Fibroblast of villous mesenchyme (primary cell): Measurements from ENCODE around the gene SEMA5A. TPM values are rescaled to one million over a fixed set of nuclear protein-coding genes. Genes with fewer than 3 reads are reported as not detected.
A peak's percentile ranks its signal among the peaks of the same experiment; 100 is the strongest.

Source experiments
- DNase-seq: peaks from one replicate; pipeline ENCODE4 v3.0.0-alpha.2; 2010; ENCODE audit warnings: low read depth
- H3K4me3 ChIP-seq: 2 replicates; pipeline ENCODE4 v1.5.1; 2011; ENCODE audit warnings: low read depth, mild to moderate bottlenecking, low read length
- CTCF ChIP-seq: IDR thresholded peaks from 2 replicates; pipeline ENCODE4 v1.5.1; 2012; ENCODE audit warnings: low read depth, mild to moderate bottlenecking, low read length; ENCODE audit not compliant: insufficient read depth
- total RNA-seq: library from RNA; depleted of rRNA; stranded (reverse); fragments of >200 nt; gene quantifications from 2 replicates; pipeline ENCODE4 v1.2.3, GENCODE V29; 2012

The SEMA5A gene
- total RNA-seq, 1 donor, result 72.5 TPM

GRCh38 chr5:9464478-9464877 is 81.4 kb downstream of the SEMA5A start:
- no peak for TF ChIP-seq CTCF
- DNase-seq, result no peak
- H3K4me3 ChIP-seq, result no peak overlapping the region

- no peak overlapping the region for H3K4me3 ChIP-seq
- no peak for TF ChIP-seq CTCF
- no peak for DNase-seq
These were observed 83.8 kb downstream of the SEMA5A start for GRCh38 chr5:9462109-9462508.

GRCh38 chr5:9460885-9461645 is 84.8 kb downstream of the SEMA5A start:
- no peak for DNase-seq
- no peak overlapping the region for H3K4me3 ChIP-seq
- no peak for TF ChIP-seq CTCF

DNA sequence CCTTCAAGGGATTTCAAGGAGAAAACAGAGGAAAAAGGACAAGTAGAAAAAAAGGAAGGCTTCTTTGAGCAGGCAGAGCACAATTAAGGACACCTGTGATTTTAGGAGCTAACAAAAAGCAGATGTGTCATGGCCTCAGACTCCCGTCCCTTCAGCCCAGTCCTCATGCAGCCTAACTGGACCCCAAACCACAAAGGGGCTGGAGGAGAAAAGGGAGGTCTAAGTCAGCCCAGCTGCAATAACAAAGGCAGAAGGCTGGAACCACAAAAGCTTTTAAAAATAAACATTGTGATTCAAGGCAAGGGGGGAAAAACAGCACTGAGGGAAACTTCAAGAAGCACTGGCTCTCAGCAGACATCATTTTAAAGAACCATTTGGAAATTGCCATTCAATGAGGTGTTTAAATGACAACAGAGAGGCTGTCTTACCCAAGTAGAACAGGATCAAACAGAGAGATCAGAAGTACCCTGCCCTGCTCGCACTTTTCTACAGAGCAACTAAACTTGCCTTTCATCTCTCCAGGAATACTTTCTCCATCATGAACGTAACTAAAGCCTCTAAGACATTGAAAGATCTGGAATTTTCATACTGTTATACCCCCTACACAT is 89.3 kb downstream of the SEMA5A start:
- DNase-seq, result peak; percentile 65
- TF ChIP-seq CTCF, result no peak
- H3K4me3 ChIP-seq, result no peak overlapping the region

DNA sequence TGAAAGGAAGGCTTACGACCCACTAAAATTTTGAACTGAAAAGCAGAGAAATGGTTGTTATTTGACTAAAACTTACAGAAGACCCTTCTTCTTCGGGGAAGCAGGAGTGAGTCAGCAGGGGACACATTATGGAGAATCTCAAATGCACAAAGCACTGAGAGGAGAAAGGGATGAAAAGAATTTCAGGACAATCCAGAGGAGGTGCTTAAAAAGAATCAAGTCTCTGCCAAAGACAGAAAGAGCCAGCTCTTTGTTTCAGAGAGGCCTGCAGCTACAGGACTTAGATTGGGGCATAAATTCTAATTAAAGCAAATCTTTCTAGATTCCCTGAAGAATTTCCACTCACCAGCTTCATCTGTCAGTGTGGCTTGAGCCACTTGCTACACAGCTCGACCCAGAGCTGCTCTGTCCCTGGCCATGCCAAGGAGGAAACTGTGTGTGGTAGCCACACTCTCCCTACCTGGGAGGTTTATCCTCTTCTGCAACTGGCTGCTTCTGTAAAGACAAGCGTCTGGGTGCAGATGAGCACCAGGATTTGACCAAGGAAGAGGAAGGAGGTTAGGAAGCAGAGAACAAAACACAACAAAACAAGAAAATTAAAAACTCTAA is 89.9 kb downstream of the SEMA5A start:
- H3K4me3 ChIP-seq, result no peak overlapping the region
- no peak for TF ChIP-seq CTCF
- DNase-seq, result no peak

GRCh38 chr5:9454491-9454890 is 91.4 kb downstream of the SEMA5A start:
- DNase-seq, result peak; percentile 55
- TF ChIP-seq CTCF, result no peak
- H3K4me3 ChIP-seq, result no peak overlapping the region
